Measurements from ENCODE around the gene TRIO. TPM values are rescaled to one million over a fixed set of nuclear protein-coding genes. Genes with fewer than 3 reads are reported as not detected.

Gene TRIO
- total and polyA plus RNA-seq, 10 of the 15 experiments (the other 5 are each of a cell fraction or from before 2014, with no cell fraction given) = 5.1 to 96.4 (median 44.6) TPM

GRCh38 chr5:14149672-14150274 is 6.6 kb downstream of the TRIO start:
- H3K27ac ChIP-seq (ENCODE audit: control insufficient read depth, insufficient read depth) = peak overlapping the region; percentile 66
- no peak for ATAC-seq
- H3K4me2 ChIP-seq (ENCODE audit: control insufficient read depth, insufficient read depth) = peak overlapping the region; percentile 78
- intact Hi-C loops (cut with micrococcal nuclease; ENCODE audit: unreplicated experiment) (loop anchor here (5.0 kb wide), 2 partner anchors 108 to 518 kb away; no protein-coding TSS in a partner anchor), in situ Hi-C loops (cut with MboI) (loop anchor here (25.0 kb wide), 1 partner anchor 513 kb away; the partner anchor contains the start of gene OTULIN)
- no peaks in the 10 kb centered on the region for H4K20me1 ChIP-seq (ENCODE audit: control insufficient read depth, insufficient read depth)
- TF ChIP-seq PKNOX1 (IDR thresholded peaks at IDR 0.05) = peak; percentile 9; the same call in 1 of the 2 replicates
- no peak for TF ChIP-seq TAF1 (IDR thresholded peaks at IDR 0.05; ENCODE audit: borderline replicate concordance, low read depth, low read length)
- WGBS (ENCODE audit: insufficient coverage, insufficient replicate concordance, low lambda C conversion rate, missing lambda C conversion rate) = 56% methylated on average over 3 of the region's 3 CpGs
- peaks cover 64% of the 10 kb centered on the region for H3K4me1 ChIP-seq (ENCODE audit: control insufficient read depth, insufficient read depth, low read length)
- ChIA-PET CTCF (interaction anchor here (0.6 to 4.2 kb wide), 7 partner anchors 10 to 120 kb away, joined by 3 to 21 read pairs (median 8); no protein-coding TSS in a partner anchor), RAD21 (ENCODE audit: unreplicated experiment) (interaction anchor here (0.9 to 17.7 kb wide), 8 partner anchors 7 to 137 kb away, joined by 3 to 373 read pairs (median 17); no protein-coding TSS in a partner anchor), POLR2A (interaction anchor here (0.6 to 22.7 kb wide), 6 partner anchors 10 to 130 kb away, joined by 4 to 347 read pairs (median 14); no protein-coding TSS in a partner anchor), SMC1A (ENCODE audit: uncharacterized antibody, unreplicated experiment) (interaction anchor here (1.1 to 18.3 kb wide), 10 partner anchors 8 to 121 kb away, joined by 4 to 430 read pairs (median 22); no protein-coding TSS in a partner anchor)
- H3K27me3 ChIP-seq (replicated peaks in 1 of 2; ENCODE audit: control insufficient read depth in 2 of 2, insufficient read depth in 2 of 2, low read length in 1 of 2) = no peaks in the 10 kb centered on the region
- H3K9me3 ChIP-seq (replicated peaks; ENCODE audit: control insufficient read depth, insufficient read depth, low read length) = no peaks in the 10 kb centered on the region
- H3K9ac ChIP-seq (ENCODE audit: control insufficient read depth, insufficient read depth, low read length) = no peak overlapping the region; the same call in 1 of the 2 replicates
- DNase-seq (ENCODE audit: low read depth, low spot score) = no peak
- no peak for FAIRE-seq
- no TSS peak for BruUV-seq (replicated peaks)
- no peaks in the 10 kb centered on the region; a peak in 1 of 4 replicates for H3K36me3 ChIP-seq (ENCODE audit: control insufficient read depth in 2 of 2, insufficient read depth in 2 of 2, low read length in 1 of 2)
- H2AFZ ChIP-seq (ENCODE audit: control insufficient read depth, low read depth, low read length) = no peak overlapping the region
- H3K79me2 ChIP-seq (ENCODE audit: control insufficient read depth, insufficient read depth, low read length) = peaks cover 98% of the 10 kb centered on the region
- H3K4me3 ChIP-seq = peak overlapping the region; percentile 52

GRCh38 chr5:14151416-14151815 is 8.3 kb downstream of the TRIO start:
- H4K20me1 ChIP-seq (ENCODE audit: control insufficient read depth, insufficient read depth) = no peaks in the 10 kb centered on the region
- H3K79me2 ChIP-seq (ENCODE audit: control insufficient read depth, insufficient read depth, low read length) = peaks cover 98% of the 10 kb centered on the region
- TF ChIP-seq RUNX3 (IDR thresholded peaks at IDR 0.05; ENCODE audit: low read length) = no peak
- TF ChIP-seq SREBF2 (IDR thresholded peaks at IDR 0.05; ENCODE audit: low read length) = no peak
- no peak for TF ChIP-seq CHD1 (IDR thresholded peaks at IDR 0.05; ENCODE audit: low read depth, low read length)
- TF ChIP-seq HCFC1 (IDR thresholded peaks at IDR 0.05; ENCODE audit: low read length) = no peak
- TF ChIP-seq MYB (IDR thresholded peaks at IDR 0.05; ENCODE audit: borderline replicate concordance, low read depth, low read length) = no peak
- TF ChIP-seq RBBP5 (conservative IDR thresholded peaks at IDR 0.05) = no peak
- no peak for TF ChIP-seq E2F8 (IDR thresholded peaks at IDR 0.05; ENCODE audit: low read depth, partially characterized antibody)
- TF ChIP-seq ZBED1 (IDR thresholded peaks at IDR 0.05; ENCODE audit: borderline replicate concordance) = no peak
- no peak for TF ChIP-seq TCF3 (IDR thresholded peaks at IDR 0.05; ENCODE audit: borderline replicate concordance, insufficient read depth, low read depth, low read length)
- no peak for TF ChIP-seq BMI1 (IDR thresholded peaks at IDR 0.05; ENCODE audit: borderline replicate concordance)
- no peak for TF ChIP-seq TARDBP (IDR thresholded peaks at IDR 0.05; ENCODE audit: borderline replicate concordance)

More at GRCh38 chr5:14151416-14151815, 8.3 kb downstream of the TRIO start:
- Histone ChIP-seq H3K27me3 (replicated peaks in 1 of 2; ENCODE audit: control insufficient read depth in 2 of 2, insufficient read depth in 2 of 2, low read length in 1 of 2) (no peaks in the 10 kb centered on the region), H3K4me1 (ENCODE audit: control insufficient read depth, insufficient read depth, low read length) (peaks cover 70% of the 10 kb centered on the region), H3K9me3 (replicated peaks; ENCODE audit: control insufficient read depth, insufficient read depth, low read length) (no peaks in the 10 kb centered on the region), H2AFZ (ENCODE audit: control insufficient read depth, low read depth, low read length) (no peak overlapping the region), H3K4me3 (no peak overlapping the region), H3K27ac (ENCODE audit: control insufficient read depth, insufficient read depth) (no peak overlapping the region), H3K36me3 (ENCODE audit: control insufficient read depth in 2 of 2, insufficient read depth in 2 of 2, low read length in 1 of 2) (no peaks in the 10 kb centered on the region; a peak in 1 of 4 replicates), H3K4me2 (ENCODE audit: control insufficient read depth, insufficient read depth) (no peak overlapping the region), H3K9ac (ENCODE audit: control insufficient read depth, insufficient read depth, low read length) (no peak overlapping the region)
- RAD21 ChIA-PET (ENCODE audit: unreplicated experiment) = interaction anchor here (1.1 to 17.7 kb wide), 5 partner anchors 22 to 62 kb away, joined by 4 to 373 read pairs (median 26); no protein-coding TSS in a partner anchor
- DNase-seq (ENCODE audit: low read depth, low spot score) (no peak), FAIRE-seq (no peak), ATAC-seq (no peak)
- in situ Hi-C loops (cut with MboI) = loop anchor here (25.0 kb wide), 1 partner anchor 511 kb away; the partner anchor contains the start of gene OTULIN
- WGBS (ENCODE audit: insufficient coverage, insufficient replicate concordance, low lambda C conversion rate, missing lambda C conversion rate) = 22% methylated on average over 3 of the region's 3 CpGs
- SMC1A ChIA-PET (ENCODE audit: uncharacterized antibody, unreplicated experiment) = interaction anchor here (1.0 to 18.3 kb wide), 6 partner anchors 18 to 120 kb away, joined by 4 to 430 read pairs (median 132); no protein-coding TSS in a partner anchor
- intact Hi-C loops (cut with micrococcal nuclease; ENCODE audit: unreplicated experiment) = no loop called here
- BruUV-seq (replicated peaks) = no TSS peak
- CTCF ChIA-PET = interaction anchor here (0.9 to 2.0 kb wide), 5 partner anchors 9 to 59 kb away, joined by 3 to 8 read pairs (median 4); no protein-coding TSS in a partner anchor
- POLR2A ChIA-PET = interaction anchor here (1.0 to 22.7 kb wide), 5 partner anchors 9 to 62 kb away, joined by 4 to 347 read pairs (median 8); no protein-coding TSS in a partner anchor
